GM15510 (cell line): ENCODE data around the gene SLC25A19.

Experiments used
- POLR2A ChIP-seq: IDR thresholded peaks from 3 replicates; pipeline ENCODE4 v1.6.1; 2011; ENCODE audit warnings: borderline replicate concordance; ENCODE audit not compliant: insufficient read length; ENCODE audit errors: extremely low read depth

SLC25A19 gene

DNA sequence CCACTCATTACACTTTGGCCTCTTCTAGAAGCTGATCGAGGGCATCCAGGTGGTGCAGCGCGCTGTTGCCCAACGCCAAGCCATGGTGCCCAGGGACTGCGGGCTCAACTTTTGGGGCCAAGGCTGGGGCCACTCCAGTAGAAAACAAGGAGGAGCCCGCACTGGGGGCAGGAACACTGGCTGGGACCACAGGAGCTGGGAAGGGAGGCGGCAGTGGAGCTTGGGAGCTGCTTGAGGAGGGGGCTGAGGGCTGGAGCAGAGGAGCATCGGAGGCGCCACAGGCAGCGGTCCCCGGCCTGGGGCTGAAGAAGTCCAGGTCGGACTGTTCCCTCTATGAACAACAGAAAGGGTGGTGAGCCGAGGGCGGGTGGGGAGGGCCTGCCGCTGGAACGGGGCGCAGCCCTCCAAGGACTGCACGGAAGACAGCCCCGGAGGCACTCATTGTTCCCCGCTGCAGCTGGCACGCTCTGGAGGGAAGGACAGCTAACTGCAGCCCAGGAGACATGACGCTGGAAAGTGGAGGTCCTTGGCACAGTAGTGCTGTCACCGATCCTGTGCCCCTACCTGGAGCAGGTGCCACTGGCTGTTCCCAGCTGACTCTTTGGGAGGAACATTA lies 49.3 kb downstream of the SLC25A19 start:
- no peak for TF ChIP-seq POLR2A

DNA sequence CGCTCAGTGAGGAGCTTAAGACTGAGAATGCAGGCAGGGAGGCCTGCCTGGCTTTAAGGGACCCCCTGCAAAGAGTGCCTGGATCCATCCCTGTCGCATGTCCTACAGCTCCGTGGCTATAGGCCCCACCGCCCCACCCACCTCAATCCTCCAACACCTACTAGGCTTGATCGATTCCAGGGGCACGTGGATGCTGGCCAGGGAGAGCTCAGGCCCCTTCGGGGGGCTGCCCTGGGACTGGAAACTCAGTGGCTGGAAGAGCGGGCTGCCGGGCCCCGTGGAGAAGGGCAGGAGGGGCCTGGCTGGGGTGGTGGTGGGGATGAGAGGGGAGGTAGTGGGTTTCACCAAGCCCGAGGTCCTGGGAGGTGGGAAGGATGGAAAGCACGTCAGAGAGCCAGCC lies 50.0 kb downstream of the SLC25A19 start:
- TF ChIP-seq POLR2A: no peak

DNA sequence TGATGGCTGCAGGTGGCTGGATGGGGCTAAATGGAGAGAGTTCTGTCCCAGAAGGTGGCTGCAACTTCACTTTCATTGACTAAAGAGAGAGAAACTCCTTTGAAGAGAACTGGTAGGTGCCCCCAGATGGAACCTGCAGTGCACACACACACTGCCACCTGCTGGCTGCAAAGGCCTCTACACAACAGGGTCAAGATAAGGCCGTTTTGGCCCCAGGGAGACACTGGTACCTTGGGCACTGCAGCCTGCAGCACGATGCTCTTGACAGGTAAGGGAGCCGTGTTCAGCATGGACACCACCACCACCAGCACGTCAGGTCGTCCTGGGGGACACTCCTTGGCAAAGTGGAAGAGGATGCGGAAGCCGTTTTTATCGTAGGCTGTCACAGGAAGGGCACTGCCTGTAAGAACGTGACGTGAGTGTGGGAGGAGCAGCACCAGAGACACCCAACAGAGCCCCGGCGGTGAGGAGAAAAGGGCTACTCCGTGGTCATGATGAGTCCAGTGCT lies 50.5 kb downstream of the SLC25A19 start:
- TF ChIP-seq POLR2A: peak; percentile 24

DNA sequence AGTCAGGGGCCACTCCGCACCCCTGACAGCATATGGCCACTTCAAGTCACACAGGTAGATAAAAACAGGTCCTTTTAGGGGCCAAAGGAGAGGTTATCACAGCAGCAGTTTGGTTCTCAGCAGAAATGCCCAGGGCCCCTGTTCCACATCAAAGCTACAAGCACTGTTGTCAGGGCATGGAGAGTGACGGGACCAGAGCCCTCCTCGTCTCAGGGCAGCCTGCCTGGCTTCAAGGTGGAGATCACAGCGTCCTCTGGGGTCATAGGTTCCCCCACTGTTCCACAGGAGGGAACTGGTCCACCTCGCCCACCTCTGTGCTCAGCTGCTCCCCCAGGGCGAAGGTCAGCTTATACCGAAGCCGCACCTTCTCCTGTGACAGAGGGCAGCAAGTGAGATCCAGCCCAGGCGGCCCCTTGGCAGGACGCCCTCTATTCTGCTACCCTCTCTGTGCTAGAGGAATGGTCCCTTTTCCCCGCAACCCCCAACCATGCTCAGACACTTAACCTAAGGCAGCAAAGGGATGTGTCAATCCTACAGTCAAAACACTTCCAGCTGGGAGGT lies 51.1 kb downstream of the SLC25A19 start:
- TF ChIP-seq POLR2A: no peak

DNA sequence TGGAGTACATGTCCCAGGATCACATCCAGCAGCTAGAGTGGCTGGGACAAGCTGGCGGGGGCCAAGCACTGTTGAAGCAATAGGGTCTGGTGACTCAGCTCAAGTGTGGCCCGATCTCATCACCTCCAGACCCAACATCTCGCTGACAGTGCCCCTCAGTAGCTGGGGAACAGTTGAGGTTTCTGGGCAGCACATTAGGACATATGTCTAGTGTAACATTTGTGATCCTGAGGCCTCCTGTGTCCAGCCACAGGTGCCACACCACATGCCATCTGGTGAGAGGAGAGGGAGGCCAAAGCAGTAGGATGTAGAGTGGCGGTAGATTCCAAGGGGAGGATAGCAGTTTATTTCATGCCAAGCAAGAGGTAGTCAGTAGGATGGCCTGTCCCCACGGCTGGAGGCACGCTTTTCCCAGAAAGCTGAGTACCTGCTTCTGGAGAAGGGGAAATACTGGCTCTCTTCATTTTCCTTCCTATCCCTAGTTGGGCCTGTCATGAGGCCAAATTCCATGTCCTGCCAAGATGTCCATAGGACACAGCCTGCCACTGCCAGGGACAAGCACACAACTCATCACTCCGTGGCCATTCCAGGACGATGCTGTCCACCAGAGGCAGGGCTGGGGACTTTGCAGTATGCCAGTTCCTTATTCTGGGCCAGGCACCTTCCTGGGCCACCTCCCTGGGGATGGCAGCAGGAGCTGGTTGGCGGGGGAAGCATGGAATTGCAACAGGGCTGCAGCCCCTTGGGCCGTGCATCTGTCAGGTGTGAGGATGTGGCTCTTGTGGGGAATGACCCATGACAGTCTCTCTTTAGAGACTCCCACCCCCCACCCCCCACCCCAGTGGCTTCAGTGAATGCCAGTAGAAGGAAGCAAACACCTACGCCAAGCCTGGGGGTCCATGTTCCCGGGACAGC lies 51.9 kb downstream of the SLC25A19 start:
- TF ChIP-seq POLR2A: no peak

DNA sequence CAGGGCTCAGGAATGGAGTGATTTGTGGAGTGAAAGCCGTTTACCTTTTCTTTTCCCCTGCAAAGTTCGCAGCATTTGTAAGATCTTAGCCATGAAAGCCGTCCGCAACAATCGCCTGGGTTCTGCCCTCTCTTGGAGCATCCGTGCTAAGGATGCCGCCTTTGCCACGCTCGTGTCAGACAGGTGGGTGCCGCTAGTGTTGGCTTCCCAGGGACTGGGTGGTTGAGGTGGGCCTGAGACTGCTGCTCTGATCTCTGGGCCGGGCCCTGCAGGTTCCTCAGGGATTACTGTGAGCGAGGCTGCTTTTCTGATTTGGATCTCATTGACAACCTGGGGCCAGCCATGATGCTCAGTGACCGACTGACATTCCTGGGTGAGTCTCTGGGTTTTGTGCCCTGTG lies 56.4 kb downstream of the SLC25A19 start:
- no peak for TF ChIP-seq POLR2A

DNA sequence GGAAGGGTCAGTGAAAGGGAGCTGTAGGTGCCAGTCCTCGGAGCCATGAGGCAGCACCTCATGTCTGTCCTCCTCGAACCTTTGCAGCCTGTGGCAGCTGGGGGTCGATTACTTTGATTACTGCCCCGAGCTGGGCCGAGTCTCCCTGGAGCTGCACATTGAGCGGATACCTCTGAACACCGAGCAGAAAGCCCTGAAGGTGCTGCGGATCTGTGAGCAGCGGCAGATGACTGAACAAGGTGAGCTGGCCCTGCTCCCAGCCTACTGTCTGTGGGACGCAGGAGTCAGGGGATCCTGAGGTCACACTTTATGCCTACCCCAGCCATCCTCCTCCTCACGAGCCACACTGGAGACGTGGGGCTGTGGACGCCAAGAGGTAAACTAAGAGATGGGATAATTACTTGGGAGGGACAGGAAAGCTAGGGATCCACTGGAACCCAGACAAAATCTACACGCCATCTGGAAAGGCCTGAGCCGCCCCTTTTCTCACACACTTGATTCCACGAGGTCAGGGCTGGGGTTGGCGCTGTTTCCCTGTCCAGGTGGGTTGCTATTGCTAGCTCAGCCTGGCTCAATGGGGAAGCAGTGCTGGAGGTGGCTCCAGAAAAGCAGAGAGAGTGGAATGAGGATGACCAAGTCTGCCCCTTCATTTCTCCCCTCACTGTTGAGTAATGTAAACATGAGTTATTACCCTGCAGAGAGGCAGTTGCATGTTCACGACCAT lies 57.3 kb downstream of the SLC25A19 start:
- TF ChIP-seq POLR2A: no peak

DNA sequence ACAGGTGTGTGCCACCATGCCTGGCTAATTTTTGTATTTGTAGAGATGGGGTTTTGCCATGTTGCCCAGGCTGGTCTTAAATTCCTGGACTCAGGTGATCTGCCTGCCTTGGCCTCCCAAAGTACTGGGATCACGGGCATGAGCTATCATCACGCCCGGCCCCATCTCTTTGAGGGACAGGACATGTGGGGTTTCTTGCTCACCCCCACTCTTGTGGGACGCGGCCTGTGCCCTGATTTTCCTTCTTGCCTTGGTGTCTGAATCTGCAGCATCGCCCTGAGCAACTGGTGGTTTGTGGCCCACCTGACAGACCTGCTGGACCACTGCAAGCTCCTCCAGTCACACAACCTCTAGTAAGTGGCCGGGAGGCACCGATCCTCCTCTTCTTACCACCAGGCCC lies 58.2 kb downstream of the SLC25A19 start:
- no peak for TF ChIP-seq POLR2A

GRCh38 chr17:75228847-75229246 lies 60.4 kb downstream of the SLC25A19 start:
- TF ChIP-seq POLR2A: no peak

DNA sequence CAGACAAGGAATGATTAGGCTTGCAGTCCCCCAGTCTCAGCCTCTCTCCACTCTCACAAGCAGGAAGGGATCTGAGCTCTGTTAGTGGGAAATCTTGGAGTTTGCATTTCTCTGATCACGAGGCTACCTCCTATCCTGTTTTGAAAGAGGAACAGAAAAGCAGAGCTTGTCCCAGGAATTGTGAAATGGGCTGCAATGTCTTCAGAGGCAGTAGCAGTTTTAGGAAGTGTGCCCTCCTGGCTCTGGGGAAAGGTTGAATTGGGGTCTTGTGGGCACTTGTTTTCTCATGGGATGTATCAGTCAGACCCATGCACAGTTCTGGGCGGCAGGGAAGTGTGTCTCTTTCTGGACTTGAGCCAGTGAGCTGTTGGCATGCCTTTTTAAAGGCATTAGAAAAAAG lies 60.9 kb downstream of the SLC25A19 start:
- no peak for TF ChIP-seq POLR2A

GRCh38 chr17:75227729-75228128 lies 61.5 kb downstream of the SLC25A19 start:
- TF ChIP-seq POLR2A: no peak

DNA sequence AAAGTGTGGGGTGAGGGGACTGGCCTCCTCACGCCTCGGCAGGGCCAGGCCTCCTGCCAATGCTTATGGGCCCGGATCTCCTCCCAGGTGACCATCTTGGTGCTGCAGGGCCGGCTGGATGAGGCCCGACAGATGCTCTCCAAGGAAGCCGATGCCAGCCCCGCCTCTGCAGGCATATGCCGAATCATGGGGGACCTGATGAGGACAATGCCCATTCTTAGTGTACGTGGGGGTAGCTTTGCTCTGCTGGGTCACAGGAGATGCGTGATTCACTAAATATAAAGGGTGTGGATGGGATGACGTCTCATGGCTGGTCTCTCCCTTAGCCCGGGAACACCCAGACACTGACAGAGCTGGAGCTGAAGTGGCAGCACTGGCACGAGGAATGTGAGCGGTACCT lies 64.2 kb downstream of the SLC25A19 start:
- no peak for TF ChIP-seq POLR2A
